ENCODE data around the gene PASD1. TPM values are rescaled to one million over a fixed set of nuclear protein-coding genes. Genes with fewer than 3 reads are reported as not detected.
A peak's percentile ranks its signal among the peaks of the same experiment; 100 is the strongest.

The PASD1 gene
- polyA plus RNA-seq, 1 of the 3 experiments (the other 2 are of a cell fraction), result 0.03 TPM

DNA sequence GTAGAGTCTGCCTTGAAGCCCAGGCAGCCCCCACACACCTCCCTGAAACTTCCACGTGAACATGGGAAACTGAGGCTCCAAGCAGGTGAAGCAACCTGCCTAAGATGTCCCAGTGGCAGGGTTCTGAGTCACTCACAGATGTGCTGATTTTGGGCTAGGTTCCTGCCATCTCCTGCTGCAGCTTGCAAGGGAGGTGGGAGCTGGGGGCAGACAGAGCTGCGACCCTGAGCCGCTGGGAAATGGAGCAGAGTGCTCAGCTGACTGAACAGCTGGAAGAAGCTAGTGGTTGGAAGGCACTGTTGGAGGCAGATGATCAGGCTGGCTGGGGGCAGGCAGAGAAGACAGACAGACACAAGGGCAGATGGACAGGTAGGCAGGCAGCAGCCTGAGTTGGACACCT lies 148.8 kb downstream of the PASD1 start:
- H3K79me2 ChIP-seq (ENCODE audit: insufficient read depth), result no peaks in the 10 kb centered on the region
- H3K9me2 ChIP-seq, result no peaks in the 10 kb centered on the region
- ChIA-PET CTCF (interaction anchor here (1.4 to 2.9 kb wide), 2 partner anchors 10 to 31 kb away, joined by 3 to 15 read pairs; no protein-coding TSS in a partner anchor), POLR2A (no interaction called here)
- no peak overlapping the region for H3K4me3 ChIP-seq (ENCODE audit: low read depth in 2 of 2, low read length in 1 of 2)
- H3K9me3 ChIP-seq, result no peaks in the 10 kb centered on the region
- no peak overlapping the region for H2AFZ ChIP-seq (ENCODE audit: low read depth)
- no peaks in the 10 kb centered on the region for H4K20me1 ChIP-seq (ENCODE audit: insufficient read depth)
- DNase-seq, result no peak
- H3K9ac ChIP-seq, result no peak overlapping the region
- 0% methylated on average over 3 of the region's 3 CpGs for WGBS (ENCODE audit: low lambda C conversion rate)
- peaks cover 11% of the 10 kb centered on the region; the same call in 1 of the 2 replicates for H3K27me3 ChIP-seq (ENCODE audit: insufficient read depth)
- no peak for TF ChIP-seq ELF1 (IDR thresholded peaks at IDR 0.05)
- TF ChIP-seq RCOR1 (IDR thresholded peaks at IDR 0.05; ENCODE audit: low read length), result no peak
- TF ChIP-seq SMC3 (IDR thresholded peaks at IDR 0.05; ENCODE audit: low read depth, low read length), result no peak
- TF ChIP-seq GATA2 (CRISPR knock-in tag; IDR thresholded peaks at IDR 0.05), result no peak
- no peak for TF ChIP-seq TCF12 (IDR thresholded peaks at IDR 0.05)
- no peak for TF ChIP-seq TAF1 (IDR thresholded peaks at IDR 0.05; ENCODE audit: borderline replicate concordance, low read depth, low read length)
- TF ChIP-seq, protein P1, sequence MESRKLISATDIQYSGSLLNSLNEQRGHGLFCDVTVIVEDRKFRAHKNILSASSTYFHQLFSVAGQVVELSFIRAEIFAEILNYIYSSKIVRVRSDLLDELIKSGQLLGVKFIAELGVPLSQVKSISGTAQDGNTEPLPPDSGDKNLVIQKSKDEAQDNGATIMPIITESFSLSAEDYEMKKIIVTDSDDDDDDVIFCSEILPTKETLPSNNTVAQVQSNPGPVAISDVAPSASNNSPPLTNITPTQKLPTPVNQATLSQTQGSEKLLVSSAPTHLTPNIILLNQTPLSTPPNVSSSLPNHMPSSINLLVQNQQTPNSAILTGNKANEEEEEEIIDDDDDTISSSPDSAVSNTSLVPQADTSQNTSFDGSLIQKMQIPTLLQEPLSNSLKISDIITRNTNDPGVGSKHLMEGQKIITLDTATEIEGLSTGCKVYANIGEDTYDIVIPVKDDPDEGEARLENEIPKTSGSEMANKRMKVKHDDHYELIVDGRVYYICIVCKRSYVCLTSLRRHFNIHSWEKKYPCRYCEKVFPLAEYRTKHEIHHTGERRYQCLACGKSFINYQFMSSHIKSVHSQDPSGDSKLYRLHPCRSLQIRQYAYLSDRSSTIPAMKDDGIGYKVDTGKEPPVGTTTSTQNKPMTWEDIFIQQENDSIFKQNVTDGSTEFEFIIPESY (IDR thresholded peaks at IDR 0.05; ENCODE audit: borderline replicate concordance, low read depth), result no peak
- no peak for TF ChIP-seq RFX5 (IDR thresholded peaks at IDR 0.05; ENCODE audit: low read length)
- TF ChIP-seq YY1 (IDR thresholded peaks at IDR 0.05; ENCODE audit: low read depth), result no peak
- TF ChIP-seq NRF1 (IDR thresholded peaks at IDR 0.05; ENCODE audit: low read depth, low read length), result no peak
- no peak overlapping the region for H3K4me2 ChIP-seq
- no peaks in the 10 kb centered on the region for H3K4me1 ChIP-seq (ENCODE audit: control insufficient read depth in 1 of 2, insufficient read depth in 2 of 2, low read depth in 1 of 2, low read length in 1 of 2)
- no peak overlapping the region for H3K27ac ChIP-seq (ENCODE audit: low read depth in 2 of 2, low read length in 1 of 2)
- no peaks in the 10 kb centered on the region for H3K36me3 ChIP-seq (replicated peaks in 1 of 2; ENCODE audit: control insufficient read depth in 1 of 2, insufficient read depth in 2 of 2, low read length in 1 of 2)
- no peaks in the 10 kb centered on the region for H3F3A ChIP-seq (replicated peaks; ENCODE audit: insufficient read depth)

DNA sequence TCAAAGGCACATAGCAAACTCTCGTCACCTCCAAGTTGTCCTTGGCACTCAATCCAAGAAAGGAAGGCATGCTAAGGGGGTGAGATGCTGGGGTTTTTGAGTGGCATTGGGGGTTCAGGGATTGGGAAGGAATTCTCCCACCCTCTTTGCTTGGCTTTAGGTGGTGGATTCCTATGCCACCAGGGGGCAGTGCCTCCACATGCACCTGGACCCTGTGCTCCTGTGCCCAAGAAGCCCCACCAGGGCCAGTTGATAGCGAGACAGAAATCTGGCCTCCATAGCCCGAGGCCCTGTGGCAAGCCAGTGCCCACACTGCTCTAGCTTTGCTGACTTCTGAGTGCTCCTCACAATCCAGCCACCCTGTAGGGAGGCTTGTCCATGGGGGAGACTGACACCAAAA lies 150.4 kb downstream of the PASD1 start:
- H3K79me2 ChIP-seq (ENCODE audit: insufficient read depth), result no peaks in the 10 kb centered on the region
- H3K27ac ChIP-seq (ENCODE audit: low read depth in 2 of 2, low read length in 1 of 2), result no peak overlapping the region
- no peak overlapping the region for H3K4me2 ChIP-seq
- CTCF ChIA-PET, result interaction anchor here (2.9 kb wide), 1 partner anchor 9 kb away, joined by 15 read pairs; no protein-coding TSS in a partner anchor
- POLR2A ChIA-PET, result no interaction called here
- no peak overlapping the region for H2AFZ ChIP-seq (ENCODE audit: low read depth)
- peaks cover 16% of the 10 kb centered on the region; the same call in 1 of the 2 replicates for H3K27me3 ChIP-seq (ENCODE audit: insufficient read depth)
- H3F3A ChIP-seq (replicated peaks; ENCODE audit: insufficient read depth), result no peaks in the 10 kb centered on the region
- DNase-seq, result peak; percentile 48
- no peaks in the 10 kb centered on the region for H4K20me1 ChIP-seq (ENCODE audit: insufficient read depth)
- TF ChIP-seq RAD21 (IDR thresholded peaks at IDR 0.05; ENCODE audit: low read length) (peak; percentile 41), SMC3 (IDR thresholded peaks at IDR 0.05; ENCODE audit: low read depth, low read length) (peak; percentile 22; the same call in 1 of the 2 replicates), EP300 (IDR thresholded peaks at IDR 0.05; ENCODE audit: borderline replicate concordance in 1 of 2, low read depth in 1 of 2, low read length in 1 of 2) (no peak), GABPA (IDR thresholded peaks at IDR 0.05; ENCODE audit: low read depth) (no peak), MEF2A (IDR thresholded peaks at IDR 0.05; ENCODE audit: borderline replicate concordance, low read depth) (no peak), GATA2 (CRISPR knock-in tag; IDR thresholded peaks at IDR 0.05) (no peak), FOXJ3 (CRISPR knock-in tag; IDR thresholded peaks at IDR 0.05) (no peak), TCF12 (IDR thresholded peaks at IDR 0.05) (no peak), NFIC (IDR thresholded peaks at IDR 0.05; ENCODE audit: borderline replicate concordance) (no peak)
- TF ChIP-seq, protein P2, sequence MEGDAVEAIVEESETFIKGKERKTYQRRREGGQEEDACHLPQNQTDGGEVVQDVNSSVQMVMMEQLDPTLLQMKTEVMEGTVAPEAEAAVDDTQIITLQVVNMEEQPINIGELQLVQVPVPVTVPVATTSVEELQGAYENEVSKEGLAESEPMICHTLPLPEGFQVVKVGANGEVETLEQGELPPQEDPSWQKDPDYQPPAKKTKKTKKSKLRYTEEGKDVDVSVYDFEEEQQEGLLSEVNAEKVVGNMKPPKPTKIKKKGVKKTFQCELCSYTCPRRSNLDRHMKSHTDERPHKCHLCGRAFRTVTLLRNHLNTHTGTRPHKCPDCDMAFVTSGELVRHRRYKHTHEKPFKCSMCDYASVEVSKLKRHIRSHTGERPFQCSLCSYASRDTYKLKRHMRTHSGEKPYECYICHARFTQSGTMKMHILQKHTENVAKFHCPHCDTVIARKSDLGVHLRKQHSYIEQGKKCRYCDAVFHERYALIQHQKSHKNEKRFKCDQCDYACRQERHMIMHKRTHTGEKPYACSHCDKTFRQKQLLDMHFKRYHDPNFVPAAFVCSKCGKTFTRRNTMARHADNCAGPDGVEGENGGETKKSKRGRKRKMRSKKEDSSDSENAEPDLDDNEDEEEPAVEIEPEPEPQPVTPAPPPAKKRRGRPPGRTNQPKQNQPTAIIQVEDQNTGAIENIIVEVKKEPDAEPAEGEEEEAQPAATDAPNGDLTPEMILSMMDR (IDR thresholded peaks at IDR 0.05), result peak; percentile 59
- TF ChIP-seq, protein P3, sequence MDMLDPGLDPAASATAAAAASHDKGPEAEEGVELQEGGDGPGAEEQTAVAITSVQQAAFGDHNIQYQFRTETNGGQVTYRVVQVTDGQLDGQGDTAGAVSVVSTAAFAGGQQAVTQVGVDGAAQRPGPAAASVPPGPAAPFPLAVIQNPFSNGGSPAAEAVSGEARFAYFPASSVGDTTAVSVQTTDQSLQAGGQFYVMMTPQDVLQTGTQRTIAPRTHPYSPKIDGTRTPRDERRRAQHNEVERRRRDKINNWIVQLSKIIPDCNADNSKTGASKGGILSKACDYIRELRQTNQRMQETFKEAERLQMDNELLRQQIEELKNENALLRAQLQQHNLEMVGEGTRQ (IDR thresholded peaks at IDR 0.05; ENCODE audit: borderline replicate concordance, low read depth, low read length), result no peak
- TF ChIP-seq, protein P4, sequence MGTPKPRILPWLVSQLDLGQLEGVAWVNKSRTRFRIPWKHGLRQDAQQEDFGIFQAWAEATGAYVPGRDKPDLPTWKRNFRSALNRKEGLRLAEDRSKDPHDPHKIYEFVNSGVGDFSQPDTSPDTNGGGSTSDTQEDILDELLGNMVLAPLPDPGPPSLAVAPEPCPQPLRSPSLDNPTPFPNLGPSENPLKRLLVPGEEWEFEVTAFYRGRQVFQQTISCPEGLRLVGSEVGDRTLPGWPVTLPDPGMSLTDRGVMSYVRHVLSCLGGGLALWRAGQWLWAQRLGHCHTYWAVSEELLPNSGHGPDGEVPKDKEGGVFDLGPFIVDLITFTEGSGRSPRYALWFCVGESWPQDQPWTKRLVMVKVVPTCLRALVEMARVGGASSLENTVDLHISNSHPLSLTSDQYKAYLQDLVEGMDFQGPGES (IDR thresholded peaks at IDR 0.05; ENCODE audit: low read depth, low read length), result no peak
- H3K36me3 ChIP-seq (replicated peaks in 1 of 2; ENCODE audit: control insufficient read depth in 1 of 2, insufficient read depth in 2 of 2, low read length in 1 of 2), result no peaks in the 10 kb centered on the region
- H3K9me3 ChIP-seq, result no peaks in the 10 kb centered on the region
- no peaks in the 10 kb centered on the region for H3K9me2 ChIP-seq
- no peak overlapping the region for H3K9ac ChIP-seq
- no peak overlapping the region for H3K4me3 ChIP-seq (ENCODE audit: low read depth in 2 of 2, low read length in 1 of 2)
- WGBS (ENCODE audit: low lambda C conversion rate), result 0% methylated on average over 1 of the region's 3 CpGs
- H3K4me1 ChIP-seq (ENCODE audit: control insufficient read depth in 1 of 2, insufficient read depth in 2 of 2, low read depth in 1 of 2, low read length in 1 of 2), result no peaks in the 10 kb centered on the region

Data from SK-N-SH (cell line).